Measurements from ENCODE around the gene BIN2.

DNA sequence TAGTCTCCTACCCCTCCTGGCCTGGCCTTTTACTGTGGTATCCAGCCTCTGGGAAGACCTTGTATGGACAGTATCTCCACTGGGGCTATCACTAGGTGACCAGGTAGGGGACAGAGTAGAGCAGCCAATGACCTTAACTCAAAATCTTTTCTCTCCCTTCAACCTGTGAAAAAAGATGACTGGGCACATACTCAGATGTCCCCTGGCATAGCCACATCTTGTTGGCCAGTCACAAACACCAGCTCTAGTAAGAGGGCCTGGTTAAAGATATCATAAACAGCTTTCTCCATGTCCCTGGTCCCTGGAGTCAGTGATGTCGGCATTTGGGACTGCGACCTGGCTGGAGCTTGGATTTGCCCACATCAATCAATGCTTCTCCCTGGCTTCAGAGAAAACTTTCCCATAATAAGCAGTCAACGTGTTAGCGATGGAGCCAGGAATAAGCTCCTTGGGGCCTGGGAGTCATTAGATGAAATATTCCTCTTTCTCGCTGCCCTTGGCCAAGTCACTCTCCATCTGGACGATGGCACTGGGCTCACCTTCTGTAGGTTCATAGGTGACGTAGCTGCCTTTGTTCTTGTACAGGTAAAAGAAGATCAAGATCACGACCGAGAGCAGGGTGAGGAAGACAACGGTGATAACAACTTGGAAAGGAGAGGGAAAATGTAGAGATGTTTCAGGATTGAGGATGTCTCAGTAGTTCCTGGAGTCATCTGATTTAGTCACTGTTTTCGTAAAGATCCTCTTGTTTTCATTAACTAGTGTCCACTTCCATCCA, 78.3 kb downstream of the BIN2 start:
- TF ChIP-seq, protein P1, sequence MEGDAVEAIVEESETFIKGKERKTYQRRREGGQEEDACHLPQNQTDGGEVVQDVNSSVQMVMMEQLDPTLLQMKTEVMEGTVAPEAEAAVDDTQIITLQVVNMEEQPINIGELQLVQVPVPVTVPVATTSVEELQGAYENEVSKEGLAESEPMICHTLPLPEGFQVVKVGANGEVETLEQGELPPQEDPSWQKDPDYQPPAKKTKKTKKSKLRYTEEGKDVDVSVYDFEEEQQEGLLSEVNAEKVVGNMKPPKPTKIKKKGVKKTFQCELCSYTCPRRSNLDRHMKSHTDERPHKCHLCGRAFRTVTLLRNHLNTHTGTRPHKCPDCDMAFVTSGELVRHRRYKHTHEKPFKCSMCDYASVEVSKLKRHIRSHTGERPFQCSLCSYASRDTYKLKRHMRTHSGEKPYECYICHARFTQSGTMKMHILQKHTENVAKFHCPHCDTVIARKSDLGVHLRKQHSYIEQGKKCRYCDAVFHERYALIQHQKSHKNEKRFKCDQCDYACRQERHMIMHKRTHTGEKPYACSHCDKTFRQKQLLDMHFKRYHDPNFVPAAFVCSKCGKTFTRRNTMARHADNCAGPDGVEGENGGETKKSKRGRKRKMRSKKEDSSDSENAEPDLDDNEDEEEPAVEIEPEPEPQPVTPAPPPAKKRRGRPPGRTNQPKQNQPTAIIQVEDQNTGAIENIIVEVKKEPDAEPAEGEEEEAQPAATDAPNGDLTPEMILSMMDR (IDR thresholded peaks at IDR 0.05; ENCODE audit: low read depth, low read length, poor library complexity, severe bottlenecking), result no peak
- TF ChIP-seq EZH2phosphoT487 (IDR thresholded peaks at IDR 0.05; ENCODE audit: borderline replicate concordance, low read length), result no peak
